Astrocyte (in vitro differentiated cells and primary cell): Measurements from ENCODE around the gene ATP9A. TPM values are rescaled to one million over a fixed set of nuclear protein-coding genes. Genes with fewer than 3 reads are reported as not detected.

Experiments used
- DNase-seq: peaks from one replicate; pipeline ENCODE4 v3.0.0-alpha.2; 2010; ENCODE audit warnings: low read depth
- FAIRE-seq: peaks from 2 replicates; lab custom pipeline; 2011; peaks lifted over from hg19 to GRCh38; lab: Jason Lieb, UNC
- H2AFZ ChIP-seq: 2 replicates; pipeline ENCODE4 v1.6.0; 2012; ENCODE audit warnings: low read depth, low read length, inconsistent platforms
- H3K27ac ChIP-seq: 2 replicates; pipeline ENCODE4 v1.5.1; 2011; ENCODE audit warnings: low read depth, low read length, inconsistent platforms
- H3K27me3 ChIP-seq: 2 replicates; pipeline ENCODE4 v1.6.0; 2011; ENCODE audit warnings: low read length, inconsistent platforms; ENCODE audit not compliant: insufficient read depth
- H3K36me3 ChIP-seq: 2 replicates; pipeline ENCODE4 v1.5.1; 2011; ENCODE audit warnings: low read length, inconsistent platforms; ENCODE audit not compliant: insufficient read depth
- H3K4me1 ChIP-seq: 2 replicates; pipeline ENCODE4 v1.5.1; 2011; ENCODE audit warnings: low read length, inconsistent platforms; ENCODE audit not compliant: insufficient read depth
- H3K4me2 ChIP-seq: 2 replicates; pipeline ENCODE4 v1.6.0; 2012; ENCODE audit warnings: low read length, inconsistent platforms
- H3K4me3 ChIP-seq: 2 replicates; pipeline ENCODE4 v1.5.1; 2011; ENCODE audit warnings: low read depth, mild to moderate bottlenecking, low read length, inconsistent platforms; ENCODE audit not compliant: insufficient read depth
- H3K79me2 ChIP-seq: 2 replicates; pipeline ENCODE4 v1.6.0; 2012; ENCODE audit warnings: mild to moderate bottlenecking, low read length, inconsistent platforms; ENCODE audit not compliant: insufficient read depth
- H3K9ac ChIP-seq: 2 replicates; pipeline ENCODE4 v1.6.0; 2012; ENCODE audit warnings: mild to moderate bottlenecking, low read length, inconsistent platforms
- H3K9me3 ChIP-seq: 2 replicates; pipeline ENCODE4 v1.5.1; 2012; ENCODE audit warnings: low read depth, mild to moderate bottlenecking, low read length, inconsistent platforms; ENCODE audit not compliant: insufficient read depth
- H4K20me1 ChIP-seq: 2 replicates; pipeline ENCODE4 v1.6.0; 2012; ENCODE audit warnings: low read length, inconsistent platforms; ENCODE audit not compliant: insufficient read depth
- H3K27ac Mint-ChIP-seq: one replicate; pipeline ENCODE4 v1.8.0; 2021; ENCODE audit warnings: mild to moderate bottlenecking, mixed read lengths; ENCODE audit not compliant: unreplicated experiment
- H3K27me3 Mint-ChIP-seq: one replicate; pipeline ENCODE4 v1.8.0; 2021; ENCODE audit warnings: low read depth, mixed read lengths; ENCODE audit not compliant: unreplicated experiment
- H3K36me3 Mint-ChIP-seq: one replicate; pipeline ENCODE4 v1.8.0; 2021; ENCODE audit warnings: low read depth, mixed read lengths; ENCODE audit not compliant: unreplicated experiment
- H3K4me1 Mint-ChIP-seq: one replicate; pipeline ENCODE4 v1.8.0; 2021; ENCODE audit warnings: low read depth, mixed read lengths; ENCODE audit not compliant: unreplicated experiment
- H3K4me3 Mint-ChIP-seq: one replicate; pipeline ENCODE4 v1.8.0; 2021; ENCODE audit warnings: mild to moderate bottlenecking, moderate library complexity, mixed read lengths; ENCODE audit not compliant: unreplicated experiment
- H3K9me3 Mint-ChIP-seq: one replicate; pipeline ENCODE4 v1.8.0; 2021; ENCODE audit warnings: mild to moderate bottlenecking, mixed read lengths; ENCODE audit not compliant: unreplicated experiment
- EZH2 ChIP-seq: IDR thresholded peaks from 2 replicates; pipeline ENCODE4 v1.6.1; 2012; ENCODE audit warnings: mild to moderate bottlenecking, low read length, inconsistent platforms; ENCODE audit not compliant: insufficient read depth
- total RNA-seq: library from RNA; stranded (reverse); gene quantifications from 2 replicates; pipeline ENCODE4 v1.2.1, GENCODE V29; 2021
- TF ChIP-seq, protein P1 (sequence below): IDR thresholded peaks from 2 replicates; pipeline ENCODE4 v1.5.1; 2011; ENCODE audit warnings: low read depth, mild to moderate bottlenecking, inconsistent platforms, low read length, moderate library complexity; ENCODE audit not compliant: insufficient read depth

ATP9A gene
- total RNA-seq, 1 donor from 2014 or later: 12.9 TPM

DNA sequence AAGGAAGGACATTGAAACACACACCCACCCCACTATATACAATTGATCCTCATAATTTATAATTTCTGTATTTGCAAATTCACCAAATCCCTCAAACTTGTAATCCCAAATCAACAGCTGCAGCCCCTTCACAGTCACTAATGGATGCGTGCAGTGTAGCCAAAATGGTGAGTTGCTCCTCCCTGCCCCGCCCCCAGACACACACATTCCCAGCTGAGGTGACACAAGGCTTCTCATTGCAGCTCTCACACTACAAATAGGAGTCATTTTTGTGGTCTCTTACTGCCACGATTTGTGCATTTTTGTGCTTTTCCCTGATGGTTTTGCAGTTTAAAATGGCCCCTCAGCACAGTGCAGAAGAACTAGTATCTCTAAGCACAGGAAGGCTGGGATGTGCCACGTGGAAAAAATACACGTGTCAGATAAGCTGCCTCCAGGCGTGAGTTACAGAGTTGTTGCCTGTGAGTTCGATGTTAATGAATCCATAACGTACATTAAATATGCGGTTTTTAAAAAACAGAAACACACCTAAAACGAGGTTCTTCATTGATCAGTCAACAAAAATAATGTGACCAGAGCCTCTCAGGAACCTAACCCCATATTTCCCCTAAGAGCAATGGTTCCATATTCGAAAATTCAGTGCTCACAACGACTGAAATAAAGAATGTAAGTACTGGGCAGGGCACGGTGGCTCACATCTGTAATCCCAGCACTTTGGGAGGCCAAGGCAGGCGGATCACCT, 8.2 kb downstream of the ATP9A start:
- Histone ChIP-seq H3K4me1 (peaks cover 6% of the 10 kb centered on the region), H3K79me2 (peaks cover 62% of the 10 kb centered on the region), H4K20me1 (no peaks in the 10 kb centered on the region), H3K4me3 (no peak overlapping the region), H2AFZ (no peak overlapping the region), H3K27me3 (no peaks in the 10 kb centered on the region), H3K4me2 (no peak overlapping the region), H3K36me3 (no peaks in the 10 kb centered on the region), H3K27ac (no peak overlapping the region), H3K9me3 (no peaks in the 10 kb centered on the region), H3K9ac (no peak overlapping the region)
- Mint-ChIP-seq H3K36me3 (peaks cover 3% of the 10 kb centered on the region), H3K4me3 (peak overlapping the region; percentile 11), H3K27me3 (no peaks in the 10 kb centered on the region), H3K9me3 (peaks cover 4% of the 10 kb centered on the region), H3K27ac (no peak overlapping the region), H3K4me1 (peaks cover 13% of the 10 kb centered on the region)
- no peak for TF ChIP-seq EZH2
- TF ChIP-seq, protein P1, sequence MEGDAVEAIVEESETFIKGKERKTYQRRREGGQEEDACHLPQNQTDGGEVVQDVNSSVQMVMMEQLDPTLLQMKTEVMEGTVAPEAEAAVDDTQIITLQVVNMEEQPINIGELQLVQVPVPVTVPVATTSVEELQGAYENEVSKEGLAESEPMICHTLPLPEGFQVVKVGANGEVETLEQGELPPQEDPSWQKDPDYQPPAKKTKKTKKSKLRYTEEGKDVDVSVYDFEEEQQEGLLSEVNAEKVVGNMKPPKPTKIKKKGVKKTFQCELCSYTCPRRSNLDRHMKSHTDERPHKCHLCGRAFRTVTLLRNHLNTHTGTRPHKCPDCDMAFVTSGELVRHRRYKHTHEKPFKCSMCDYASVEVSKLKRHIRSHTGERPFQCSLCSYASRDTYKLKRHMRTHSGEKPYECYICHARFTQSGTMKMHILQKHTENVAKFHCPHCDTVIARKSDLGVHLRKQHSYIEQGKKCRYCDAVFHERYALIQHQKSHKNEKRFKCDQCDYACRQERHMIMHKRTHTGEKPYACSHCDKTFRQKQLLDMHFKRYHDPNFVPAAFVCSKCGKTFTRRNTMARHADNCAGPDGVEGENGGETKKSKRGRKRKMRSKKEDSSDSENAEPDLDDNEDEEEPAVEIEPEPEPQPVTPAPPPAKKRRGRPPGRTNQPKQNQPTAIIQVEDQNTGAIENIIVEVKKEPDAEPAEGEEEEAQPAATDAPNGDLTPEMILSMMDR: no peak
- peak; percentile 71 for DNase-seq
- no peak for FAIRE-seq

GRCh38 chr20:51758978-51759544, 9.1 kb downstream of the ATP9A start:
- H4K20me1 ChIP-seq: no peaks in the 10 kb centered on the region
- no peak overlapping the region for H3K4me2 ChIP-seq
- DNase-seq: no peak
- H3K36me3 ChIP-seq: no peaks in the 10 kb centered on the region
- no peak overlapping the region for H2AFZ ChIP-seq
- peaks cover 3% of the 10 kb centered on the region for H3K36me3 Mint-ChIP-seq
- H3K9me3 Mint-ChIP-seq: peaks cover 4% of the 10 kb centered on the region
- FAIRE-seq: no peak
- H3K4me1 ChIP-seq: peaks cover 6% of the 10 kb centered on the region
- H3K27me3 Mint-ChIP-seq: no peaks in the 10 kb centered on the region
- TF ChIP-seq, protein P1: no peak
- no peak for TF ChIP-seq EZH2
- H3K4me1 Mint-ChIP-seq: peaks cover 13% of the 10 kb centered on the region
- H3K27me3 ChIP-seq: no peaks in the 10 kb centered on the region
- H3K79me2 ChIP-seq: peaks cover 62% of the 10 kb centered on the region
- no peak overlapping the region for H3K27ac ChIP-seq
- H3K9me3 ChIP-seq: no peaks in the 10 kb centered on the region
- H3K27ac Mint-ChIP-seq: peak overlapping the region; percentile 34
- H3K4me3 ChIP-seq: no peak overlapping the region
- H3K4me3 Mint-ChIP-seq: no peak overlapping the region
- H3K9ac ChIP-seq: no peak overlapping the region

DNA sequence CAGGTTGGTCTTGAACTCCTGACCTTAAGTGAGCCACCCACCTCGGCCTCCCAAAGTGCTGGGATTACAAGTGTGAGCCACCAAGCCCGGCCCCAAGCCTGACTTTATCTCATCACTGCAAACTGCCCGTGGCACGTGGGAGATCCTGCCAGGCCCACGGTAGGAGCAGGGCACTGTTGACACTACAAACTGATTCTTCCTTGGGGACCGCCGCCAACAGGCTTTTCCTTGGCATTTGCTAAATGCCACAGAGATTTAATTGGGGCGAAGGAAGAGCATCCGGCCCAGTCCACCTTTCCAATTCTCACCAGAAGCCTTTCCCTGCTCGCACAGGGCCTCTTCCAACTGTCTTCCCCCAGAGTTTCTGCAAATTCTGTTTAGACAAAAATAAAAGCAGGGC, 11.0 kb downstream of the ATP9A start:
- no peak for DNase-seq
- no peak for TF ChIP-seq EZH2
- TF ChIP-seq, protein P1: no peak
- Mint-ChIP-seq H3K36me3 (peaks cover 3% of the 10 kb centered on the region), H3K4me1 (peaks cover 18% of the 10 kb centered on the region), H3K4me3 (no peak overlapping the region), H3K9me3 (peaks cover 4% of the 10 kb centered on the region), H3K27me3 (no peaks in the 10 kb centered on the region), H3K27ac (no peak overlapping the region)
- Histone ChIP-seq H3K9me3 (no peaks in the 10 kb centered on the region), H3K36me3 (no peaks in the 10 kb centered on the region), H3K4me2 (no peak overlapping the region), H3K79me2 (peaks cover 53% of the 10 kb centered on the region), H2AFZ (no peak overlapping the region), H3K4me1 (peaks cover 17% of the 10 kb centered on the region), H3K9ac (no peak overlapping the region), H3K27me3 (no peaks in the 10 kb centered on the region), H4K20me1 (no peaks in the 10 kb centered on the region), H3K27ac (no peak overlapping the region), H3K4me3 (no peak overlapping the region)
- FAIRE-seq: no peak
